Endothelial cell of umbilical vein (primary cell): ENCODE data around the gene FOXP1. TPM values are rescaled to one million over a fixed set of nuclear protein-coding genes. Genes with fewer than 3 reads are reported as not detected.

ENCODE experiments used
- BruUV-seq: library from RNA; stranded (reverse); fragments of 400-500 nt; replicated peaks from 2 replicates; lab custom pipeline; 2021; lab: Mats Ljungman, UMichigan
- CTCF ChIA-PET: fragments of 300-600, 350-600 bp; sonication (Branson Sonifier 250); formaldehyde crosslinking; loops from one replicate; lab custom pipeline; 2021; ENCODE audit warnings: antibody characterized with exemption, inconsistent platforms; lab: Charles Lee
- POLR2A ChIA-PET: fragments of 300-600, 350-600 bp; sonication (Branson Sonifier 250); formaldehyde crosslinking; loops from one replicate; lab custom pipeline; 2021; ENCODE audit warnings: antibody characterized with exemption, inconsistent platforms; lab: Charles Lee
- DNase-seq: peaks from one replicate; pipeline ENCODE4 v3.0.0-alpha.2; 2011; ENCODE audit warnings: low read depth, low spot score
- FAIRE-seq: peaks from 2 replicates; lab custom pipeline; 2011; peaks lifted over from hg19 to GRCh38; lab: Jason Lieb, UNC
- H2AFZ ChIP-seq: 2 replicates; pipeline ENCODE4 v1.6.0; 2012; ENCODE audit warnings: low read depth, low read length, control low read depth, inconsistent platforms
- H3K27ac ChIP-seq: 2 replicates; pipeline ENCODE4 v1.5.1; 2011; ENCODE audit warnings: low read depth, mild to moderate bottlenecking, control low read depth, low read length, moderate library complexity; ENCODE audit not compliant: insufficient read depth
- H3K27me3 ChIP-seq, 2 experiments: 2 replicates each; pipeline versions ENCODE4 v1.6.0 to v1.6.1; 2011; ENCODE audit warnings: low read length in 2 of 2, mixed read lengths in 1 of 2; ENCODE audit not compliant: control insufficient read depth in 2 of 2, insufficient read depth in 2 of 2
- H3K36me3 ChIP-seq, 2 experiments: 2 replicates in 1 of 2; 3 replicates in 1 of 2; pipeline ENCODE4 v1.5.1; 2011; ENCODE audit warnings: low read length in 2 of 2, mild to moderate bottlenecking in 1 of 2, moderate library complexity in 1 of 2; ENCODE audit not compliant: control insufficient read depth in 2 of 2, insufficient read depth in 2 of 2; ENCODE audit errors: extremely low read depth in 1 of 2
- H3K4me1 ChIP-seq: 3 replicates; pipeline ENCODE4 v1.5.1; 2011; ENCODE audit warnings: mild to moderate bottlenecking, low read length; ENCODE audit not compliant: control insufficient read depth, insufficient read depth; ENCODE audit errors: extremely low read depth
- H3K4me2 ChIP-seq: 2 replicates; pipeline ENCODE4 v1.6.1; 2011; ENCODE audit warnings: low read length, control low read depth, mixed read lengths; ENCODE audit not compliant: insufficient read depth
- H3K4me3 ChIP-seq, 3 experiments: fragments of 200-600 bp in 1 of 3; sonication (generic), shearing (Covaris generic) in 1 of 3; replicated peaks in 1 of 3; 2 replicates each; pipeline ENCODE4 v1.5.1; 2011 to 2016; ENCODE audit warnings: control low read depth in 3 of 3, low read length in 3 of 3, mild to moderate bottlenecking in 2 of 3, inconsistent platforms in 1 of 3, low read depth in 1 of 3, moderate library complexity in 1 of 3; ENCODE audit not compliant: insufficient read depth in 1 of 3
- H3K79me2 ChIP-seq: 2 replicates; pipeline ENCODE4 v1.6.0; 2012; ENCODE audit warnings: low read length, inconsistent platforms; ENCODE audit not compliant: control insufficient read depth, insufficient read depth
- H3K9ac ChIP-seq: replicated peaks from 2 replicates; pipeline ENCODE3; 2011; ENCODE audit warnings: low read length, control low read depth; ENCODE audit not compliant: insufficient read depth; ENCODE audit errors: extremely low read depth
- H3K9me1 ChIP-seq: replicated peaks from 3 replicates; pipeline ENCODE4 v1.6.0; 2011; ENCODE audit warnings: mild to moderate bottlenecking, low read length; ENCODE audit not compliant: control insufficient read depth, insufficient read depth; ENCODE audit errors: extremely low read depth
- H3K9me3 ChIP-seq: replicated peaks from 2 replicates; pipeline ENCODE4 v1.5.1; 2012; ENCODE audit warnings: low read length, inconsistent platforms; ENCODE audit not compliant: control insufficient read depth, insufficient read depth
- H4K20me1 ChIP-seq: replicated peaks from 2 replicates; pipeline ENCODE3; 2011; ENCODE audit warnings: mild to moderate bottlenecking, low read length; ENCODE audit not compliant: control insufficient read depth, insufficient read depth; ENCODE audit errors: extremely low read depth
- EZH2 ChIP-seq: IDR thresholded peaks from 2 replicates; pipeline ENCODE4 v1.6.1; 2012; ENCODE audit warnings: borderline replicate concordance, low read depth, mild to moderate bottlenecking, moderate library complexity, low read length, inconsistent platforms; ENCODE audit not compliant: severe bottlenecking
- FOS ChIP-seq: IDR thresholded peaks from 2 replicates; pipeline ENCODE4 v1.6.1; 2011; ENCODE audit warnings: mild to moderate bottlenecking, low read length, moderate library complexity, borderline replicate concordance; ENCODE audit not compliant: insufficient read depth
- GATA2 ChIP-seq: IDR thresholded peaks from 2 replicates; pipeline ENCODE4 v1.7.0; 2011; ENCODE audit warnings: low read depth, mild to moderate bottlenecking, moderate library complexity, mixed read lengths, low read length; ENCODE audit not compliant: insufficient read length, insufficient read depth
- JUN ChIP-seq: IDR thresholded peaks from 2 replicates; pipeline ENCODE4 v1.6.1; 2011; ENCODE audit warnings: borderline replicate concordance, low read depth; ENCODE audit not compliant: insufficient read length, insufficient read depth
- MYC ChIP-seq: IDR thresholded peaks from one replicate; pipeline ENCODE4 v1.6.1; 2011; ENCODE audit warnings: mild to moderate bottlenecking, low read depth, low read length
- POLR2A ChIP-seq: IDR thresholded peaks from 2 replicates; pipeline ENCODE4 v1.6.1; 2012; ENCODE audit warnings: low read depth, mild to moderate bottlenecking, control low read depth, low read length
- POLR2AphosphoS5 ChIP-seq: IDR thresholded peaks from 2 replicates; pipeline ENCODE4 v1.6.1; 2012; ENCODE audit warnings: low read depth, mild to moderate bottlenecking, control low read depth, low read length, moderate library complexity; ENCODE audit not compliant: insufficient read depth
- dilution Hi-C: fragments of 300-500 bp; cut with MboI; formaldehyde crosslinking; loops from one replicate; pipeline ENCODE4 v1.15.0; 2019; ENCODE audit warnings: low sequenced_read_pairs; ENCODE audit not compliant: extremely low pct_ligation_motif_present
- intact Hi-C: fragments of 100-400 bp; cut with micrococcal nuclease; formaldehyde crosslinking; loops from one replicate; pipeline ENCODE4 v1.10.0; 2022
- polyA plus RNA-seq, 4 experiments: library from polyadenylated mRNA; depleted of rRNA in 3 of 4; stranded (reverse) in 3 of 4; unstranded in 1 of 4; fragments of >200 nt; gene quantifications; 2 replicates each; pipeline versions ENCODE4 v1.2.1 to v1.2.3, GENCODE V29; 2011 to 2012; ENCODE audit warnings: missing spikeins in 1 of 4
- total RNA-seq: library from RNA; stranded (reverse); gene quantifications from 2 replicates; pipeline ENCODE4 v1.2.3, GENCODE V29; 2021
- TF ChIP-seq, protein P1 (sequence below), 2 donors: IDR thresholded peaks; 1 replicate in 1 of 2; 2 replicates in 1 of 2; pipeline ENCODE4 v1.5.1; 2011; ENCODE audit warnings: low read length in 2 of 2, mild to moderate bottlenecking in 2 of 2, moderate library complexity in 2 of 2, control low read depth in 1 of 2, inconsistent platforms in 1 of 2, low read depth in 1 of 2; ENCODE audit not compliant: insufficient read depth in 1 of 2; ENCODE audit errors: extremely low read depth in 1 of 2
- TF ChIP-seq, protein P2 (sequence below): IDR thresholded peaks from 2 replicates; pipeline ENCODE4 v1.6.1; 2011; ENCODE audit not compliant: insufficient read depth, insufficient read length

Gene FOXP1
- total and polyA plus RNA-seq, 2 donors (not counting 3 experiments of a cell fraction or from before 2014, with no cell fraction given), result 41.0 to 107 TPM

DNA sequence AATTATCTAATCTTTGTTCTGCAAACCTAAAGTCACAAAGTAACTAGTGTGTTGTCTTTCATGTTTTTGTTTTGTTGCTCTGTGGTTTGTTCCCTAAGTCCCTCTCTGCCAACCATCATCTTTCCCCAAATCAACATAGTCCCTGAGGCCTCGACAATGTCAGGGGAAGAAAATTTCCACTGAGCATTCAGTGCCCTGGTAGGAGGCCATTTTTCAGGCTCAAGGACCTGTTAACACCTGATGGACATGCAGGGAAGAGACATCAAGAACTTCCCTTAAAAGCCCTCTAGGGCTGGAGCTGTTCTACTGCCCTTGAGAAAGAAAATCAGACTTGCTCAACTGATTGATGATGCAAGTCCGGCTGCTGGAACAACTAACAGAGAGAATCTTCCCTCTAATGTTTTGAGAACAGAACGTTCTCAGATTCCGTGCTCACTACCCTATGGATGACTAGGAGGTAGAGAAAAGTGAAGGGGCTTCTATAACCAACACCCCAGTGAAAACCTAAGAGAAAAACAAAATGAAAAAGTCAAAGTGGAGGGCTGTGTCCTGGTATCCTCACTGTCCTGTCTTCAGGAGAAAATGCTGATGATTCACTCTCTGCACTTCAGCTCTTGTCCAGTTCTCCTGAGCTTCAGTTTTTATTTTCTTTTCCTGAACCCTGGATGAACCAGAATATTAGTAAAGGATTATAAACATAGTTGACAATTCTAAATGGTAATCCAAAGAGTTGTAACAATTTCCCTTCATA is 373.1 kb downstream of the FOXP1 start:
- Histone ChIP-seq H3K4me3 (no peak overlapping the region), H3K36me3 (no peaks in the 10 kb centered on the region), H3K4me2 (no peak overlapping the region), H3K79me2 (no peaks in the 10 kb centered on the region), H3K9me1 (no peaks in the 10 kb centered on the region), H3K4me1 (no peaks in the 10 kb centered on the region), H2AFZ (no peak overlapping the region), H3K27ac (no peak overlapping the region), H3K9ac (no peak overlapping the region), H3K27me3 (no peaks in the 10 kb centered on the region), H3K9me3 (no peaks in the 10 kb centered on the region), H4K20me1 (no peaks in the 10 kb centered on the region)
- FAIRE-seq (no peak), DNase-seq (no peak)
- CTCF ChIA-PET, result no interaction called here
- intact Hi-C loops, result no loop called here
- TF ChIP-seq MYC, result no peak
- TF ChIP-seq, protein P1, sequence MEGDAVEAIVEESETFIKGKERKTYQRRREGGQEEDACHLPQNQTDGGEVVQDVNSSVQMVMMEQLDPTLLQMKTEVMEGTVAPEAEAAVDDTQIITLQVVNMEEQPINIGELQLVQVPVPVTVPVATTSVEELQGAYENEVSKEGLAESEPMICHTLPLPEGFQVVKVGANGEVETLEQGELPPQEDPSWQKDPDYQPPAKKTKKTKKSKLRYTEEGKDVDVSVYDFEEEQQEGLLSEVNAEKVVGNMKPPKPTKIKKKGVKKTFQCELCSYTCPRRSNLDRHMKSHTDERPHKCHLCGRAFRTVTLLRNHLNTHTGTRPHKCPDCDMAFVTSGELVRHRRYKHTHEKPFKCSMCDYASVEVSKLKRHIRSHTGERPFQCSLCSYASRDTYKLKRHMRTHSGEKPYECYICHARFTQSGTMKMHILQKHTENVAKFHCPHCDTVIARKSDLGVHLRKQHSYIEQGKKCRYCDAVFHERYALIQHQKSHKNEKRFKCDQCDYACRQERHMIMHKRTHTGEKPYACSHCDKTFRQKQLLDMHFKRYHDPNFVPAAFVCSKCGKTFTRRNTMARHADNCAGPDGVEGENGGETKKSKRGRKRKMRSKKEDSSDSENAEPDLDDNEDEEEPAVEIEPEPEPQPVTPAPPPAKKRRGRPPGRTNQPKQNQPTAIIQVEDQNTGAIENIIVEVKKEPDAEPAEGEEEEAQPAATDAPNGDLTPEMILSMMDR (IDR thresholded peaks at IDR 0.05; ENCODE audit: extremely low read depth in 1 of 2, insufficient read depth in 1 of 2, low read depth in 1 of 2, low read length in 2 of 2), result no peak
- POLR2A ChIA-PET, result no interaction called here
- BruUV-seq, result no TSS peak
- dilution Hi-C loops, result no loop called here

GRCh38 chr3:71208211-71209095 is 375.1 kb downstream of the FOXP1 start:
- H3K27me3 ChIP-seq, result no peaks in the 10 kb centered on the region
- no peaks in the 10 kb centered on the region for H3K79me2 ChIP-seq
- no peaks in the 10 kb centered on the region for H3K9me3 ChIP-seq
- dilution Hi-C loops, result no loop called here
- intact Hi-C loops, result no loop called here
- no TSS peak for BruUV-seq
- no peak for FAIRE-seq
- ChIA-PET CTCF (interaction anchor here (1.4 kb wide), 1 partner anchor 188 kb away, joined by 5 read pairs; no protein-coding TSS in a partner anchor), POLR2A (no interaction called here)
- no peaks in the 10 kb centered on the region for H3K36me3 ChIP-seq
- H3K27ac ChIP-seq, result no peak overlapping the region
- H4K20me1 ChIP-seq, result no peaks in the 10 kb centered on the region
- no peak overlapping the region for H3K9ac ChIP-seq
- no peaks in the 10 kb centered on the region for H3K9me1 ChIP-seq
- no peak overlapping the region for H3K4me3 ChIP-seq
- TF ChIP-seq MYC (no peak), POLR2AphosphoS5 (no peak), JUN (no peak), POLR2A (no peak), EZH2 (no peak), FOS (no peak), GATA2 (no peak)
- TF ChIP-seq, protein P1 (IDR thresholded peaks at IDR 0.05; ENCODE audit: extremely low read depth in 1 of 2, insufficient read depth in 1 of 2, low read depth in 1 of 2, low read length in 2 of 2), result no peak
- TF ChIP-seq, protein P2, sequence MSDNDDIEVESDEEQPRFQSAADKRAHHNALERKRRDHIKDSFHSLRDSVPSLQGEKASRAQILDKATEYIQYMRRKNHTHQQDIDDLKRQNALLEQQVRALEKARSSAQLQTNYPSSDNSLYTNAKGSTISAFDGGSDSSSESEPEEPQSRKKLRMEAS, result no peak
- DNase-seq, result no peak
- H3K4me2 ChIP-seq, result no peak overlapping the region
- H3K4me1 ChIP-seq, result no peaks in the 10 kb centered on the region
- no peak overlapping the region for H2AFZ ChIP-seq
